Measurements from ENCODE around the gene ATF4. TPM values are rescaled to one million over a fixed set of nuclear protein-coding genes. Genes with fewer than 3 reads are reported as not detected.

The ATF4 gene
- total and polyA plus RNA-seq, 2 of the 13 experiments (the other 11 are each of a cell fraction or from before 2014, with no cell fraction given), result 486 to 1,297 TPM

DNA sequence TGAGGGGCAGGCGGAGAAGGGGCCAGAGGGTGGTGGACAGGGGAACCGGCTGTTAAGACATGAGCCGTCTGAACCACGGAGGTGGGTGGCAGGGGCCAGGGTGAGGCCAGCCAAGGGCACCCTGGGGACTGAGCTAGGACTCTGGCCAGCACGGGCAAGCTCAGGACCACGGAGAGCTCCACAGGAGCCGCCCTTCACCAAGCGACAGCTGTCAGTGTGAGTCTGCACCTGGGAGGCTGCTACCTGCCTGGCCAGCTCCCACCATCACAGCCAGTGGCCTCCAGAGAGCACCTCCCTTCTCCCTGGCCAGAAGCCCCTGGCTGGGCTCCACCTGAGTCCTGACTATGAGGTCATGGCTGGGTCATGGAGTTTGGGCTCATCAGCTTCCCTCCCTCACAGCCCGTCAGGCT is 41.9 kb upstream of the ATF4 start (continued):
- TF ChIP-seq ZNF124 (CRISPR knock-in tag; IDR thresholded peaks at IDR 0.05) (peak; percentile 65; the same call in 1 of the 2 replicates), ZNF784 (CRISPR knock-in tag; IDR thresholded peaks at IDR 0.05; ENCODE audit: borderline replicate concordance) (0 out of 2 replicates have a peak, but pooled peaks have one; percentile 75), EHMT2 (IDR thresholded peaks at IDR 0.05; ENCODE audit: borderline replicate concordance, low read depth, low read length) (peak; percentile 83; the same call in 1 of the 2 replicates), IKZF1 (IDR thresholded peaks at IDR 0.05) (no peak), KDM5A (IDR thresholded peaks at IDR 0.05; ENCODE audit: borderline replicate concordance, low read length) (no peak), NCOA5 (CRISPR knock-in tag; IDR thresholded peaks at IDR 0.05) (no peak), BCL6 (CRISPR knock-in tag; IDR thresholded peaks at IDR 0.05) (peak; percentile 32; the same call in 1 of the 2 replicates), ZNF644 (CRISPR knock-in tag; IDR thresholded peaks at IDR 0.05; ENCODE audit: low read depth) (0 out of 2 replicates have a peak, but pooled peaks have one; percentile 11), SKIL (CRISPR knock-in tag; IDR thresholded peaks at IDR 0.05; ENCODE audit: borderline replicate concordance) (no peak), BCL3 (CRISPR knock-in tag; IDR thresholded peaks at IDR 0.05) (0 out of 2 replicates have a peak, but pooled peaks have one; percentile 79), ZNF337 (CRISPR knock-in tag; IDR thresholded peaks at IDR 0.05; ENCODE audit: borderline replicate concordance, low read depth) (no peak), ATF2 (CRISPR knock-in tag; IDR thresholded peaks at IDR 0.05) (peak; percentile 77; the same call in 1 of the 2 replicates), MXD4 (CRISPR knock-in tag; IDR thresholded peaks at IDR 0.05) (peak; percentile 85), ZNF558 (CRISPR knock-in tag; IDR thresholded peaks at IDR 0.05; ENCODE audit: borderline replicate concordance) (peak; percentile 65; the same call in 1 of the 2 replicates)
- TF ChIP-seq, protein P1, sequence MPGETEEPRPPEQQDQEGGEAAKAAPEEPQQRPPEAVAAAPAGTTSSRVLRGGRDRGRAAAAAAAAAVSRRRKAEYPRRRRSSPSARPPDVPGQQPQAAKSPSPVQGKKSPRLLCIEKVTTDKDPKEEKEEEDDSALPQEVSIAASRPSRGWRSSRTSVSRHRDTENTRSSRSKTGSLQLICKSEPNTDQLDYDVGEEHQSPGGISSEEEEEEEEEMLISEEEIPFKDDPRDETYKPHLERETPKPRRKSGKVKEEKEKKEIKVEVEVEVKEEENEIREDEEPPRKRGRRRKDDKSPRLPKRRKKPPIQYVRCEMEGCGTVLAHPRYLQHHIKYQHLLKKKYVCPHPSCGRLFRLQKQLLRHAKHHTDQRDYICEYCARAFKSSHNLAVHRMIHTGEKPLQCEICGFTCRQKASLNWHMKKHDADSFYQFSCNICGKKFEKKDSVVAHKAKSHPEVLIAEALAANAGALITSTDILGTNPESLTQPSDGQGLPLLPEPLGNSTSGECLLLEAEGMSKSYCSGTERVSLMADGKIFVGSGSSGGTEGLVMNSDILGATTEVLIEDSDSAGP (CRISPR knock-in tag; IDR thresholded peaks at IDR 0.05; ENCODE audit: borderline replicate concordance), result no peak
- TF ChIP-seq, protein P2, sequence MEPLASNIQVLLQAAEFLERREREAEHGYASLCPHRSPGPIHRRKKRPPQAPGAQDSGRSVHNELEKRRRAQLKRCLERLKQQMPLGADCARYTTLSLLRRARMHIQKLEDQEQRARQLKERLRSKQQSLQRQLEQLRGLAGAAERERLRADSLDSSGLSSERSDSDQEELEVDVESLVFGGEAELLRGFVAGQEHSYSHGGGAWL (CRISPR knock-in tag; IDR thresholded peaks at IDR 0.05), result peak; percentile 91
- TF ChIP-seq, protein P3, sequence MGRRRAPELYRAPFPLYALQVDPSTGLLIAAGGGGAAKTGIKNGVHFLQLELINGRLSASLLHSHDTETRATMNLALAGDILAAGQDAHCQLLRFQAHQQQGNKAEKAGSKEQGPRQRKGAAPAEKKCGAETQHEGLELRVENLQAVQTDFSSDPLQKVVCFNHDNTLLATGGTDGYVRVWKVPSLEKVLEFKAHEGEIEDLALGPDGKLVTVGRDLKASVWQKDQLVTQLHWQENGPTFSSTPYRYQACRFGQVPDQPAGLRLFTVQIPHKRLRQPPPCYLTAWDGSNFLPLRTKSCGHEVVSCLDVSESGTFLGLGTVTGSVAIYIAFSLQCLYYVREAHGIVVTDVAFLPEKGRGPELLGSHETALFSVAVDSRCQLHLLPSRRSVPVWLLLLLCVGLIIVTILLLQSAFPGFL (CRISPR knock-in tag; IDR thresholded peaks at IDR 0.05), result no peak
- TF ChIP-seq, protein P4, sequence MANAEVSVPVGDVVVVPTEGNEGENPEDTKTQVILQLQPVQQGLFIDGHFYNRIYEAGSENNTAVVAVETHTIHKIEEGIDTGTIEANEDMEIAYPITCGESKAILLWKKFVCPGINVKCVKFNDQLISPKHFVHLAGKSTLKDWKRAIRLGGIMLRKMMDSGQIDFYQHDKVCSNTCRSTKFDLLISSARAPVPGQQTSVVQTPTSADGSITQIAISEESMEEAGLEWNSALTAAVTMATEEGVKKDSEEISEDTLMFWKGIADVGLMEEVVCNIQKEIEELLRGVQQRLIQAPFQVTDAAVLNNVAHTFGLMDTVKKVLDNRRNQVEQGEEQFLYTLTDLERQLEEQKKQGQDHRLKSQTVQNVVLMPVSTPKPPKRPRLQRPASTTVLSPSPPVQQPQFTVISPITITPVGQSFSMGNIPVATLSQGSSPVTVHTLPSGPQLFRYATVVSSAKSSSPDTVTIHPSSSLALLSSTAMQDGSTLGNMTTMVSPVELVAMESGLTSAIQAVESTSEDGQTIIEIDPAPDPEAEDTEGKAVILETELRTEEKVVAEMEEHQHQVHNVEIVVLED (CRISPR knock-in tag; IDR thresholded peaks at IDR 0.05; ENCODE audit: borderline replicate concordance), result no peak

All from HepG2 (cell line).